HepG2 (cell line): ENCODE data around the gene DHX16. TPM values are rescaled to one million over a fixed set of nuclear protein-coding genes. Genes with fewer than 3 reads are reported as not detected.
A peak's percentile ranks its signal among the peaks of the same experiment; 100 is the strongest.

Source experiments
- ATF7-NPFF ChIP-seq: sonication (generic); formaldehyde crosslinking; IDR thresholded peaks from 2 replicates; pipeline ENCODE4 v1.8.1; 2023; ENCODE audit warnings: mild to moderate bottlenecking, low read depth, missing genetic modification reagents, moderate library complexity
- CREM ChIP-seq, 2 experiments: sonication (generic) in 1 of 2; formaldehyde crosslinking in 1 of 2; IDR thresholded peaks; 2 replicates each; pipeline versions ENCODE4 v1.4.0 to v1.6.1; 2016 to 2020; ENCODE audit warnings: antibody characterized with exemption in 1 of 2, mild to moderate bottlenecking in 1 of 2, missing genetic modification reagents in 1 of 2
- ESRRA ChIP-seq: sonication (generic); formaldehyde crosslinking; IDR thresholded peaks from 2 replicates; pipeline ENCODE4 v1.5.1; 2020; ENCODE audit warnings: mild to moderate bottlenecking, low read depth, missing genetic modification reagents
- HNRNPLL ChIP-seq: fragments of 200-400 bp; formaldehyde crosslinking; IDR thresholded peaks from 2 replicates; pipeline ENCODE4 v1.6.1; 2017; ENCODE audit warnings: mild to moderate bottlenecking, low read depth, low read length; ENCODE audit not compliant: poor library complexity, severe bottlenecking
- HOXA3 ChIP-seq: sonication (generic); formaldehyde crosslinking; IDR thresholded peaks from 2 replicates; pipeline ENCODE4 v1.5.0; 2020; ENCODE audit warnings: missing genetic modification reagents
- MAF1 ChIP-seq: sonication (generic); formaldehyde crosslinking; IDR thresholded peaks from 2 replicates; pipeline ENCODE4 v1.5.0; 2020; ENCODE audit warnings: missing genetic modification reagents, borderline replicate concordance
- NCOA1 ChIP-seq: sonication (generic); formaldehyde crosslinking; IDR thresholded peaks from 2 replicates; pipeline ENCODE4 v1.9.0; 2021; ENCODE audit warnings: missing genetic modification reagents
- NCOA5 ChIP-seq: sonication (generic); formaldehyde crosslinking; IDR thresholded peaks from 2 replicates; pipeline ENCODE4 v1.4.0; 2020; ENCODE audit warnings: missing genetic modification reagents
- RXRA ChIP-seq: sonication (generic); formaldehyde crosslinking; IDR thresholded peaks from 2 replicates; pipeline ENCODE4 v1.5.1; 2020; ENCODE audit warnings: missing genetic modification reagents
- ZBTB43 ChIP-seq: sonication (generic); formaldehyde crosslinking; conservative IDR thresholded peaks from 2 replicates; pipeline ENCODE4 v1.4.0; 2020; ENCODE audit warnings: missing genetic modification reagents
- ZNF180 ChIP-seq: sonication (generic); formaldehyde crosslinking; IDR thresholded peaks from 2 replicates; pipeline ENCODE4 v1.4.0; 2020; ENCODE audit warnings: low read depth, missing genetic modification reagents, borderline replicate concordance
- ZNF296 ChIP-seq: sonication (generic); formaldehyde crosslinking; conservative IDR thresholded peaks from 2 replicates; pipeline ENCODE4 v1.5.0; 2020; ENCODE audit warnings: mild to moderate bottlenecking, missing genetic modification reagents
- ZNF318 ChIP-seq: sonication (generic); formaldehyde crosslinking; IDR thresholded peaks from 2 replicates; pipeline ENCODE4 v1.4.0; 2020; ENCODE audit warnings: mild to moderate bottlenecking, missing genetic modification reagents
- ZNF549 ChIP-seq: sonication (generic); formaldehyde crosslinking; IDR thresholded peaks from 2 replicates; pipeline ENCODE4 v1.5.0; 2020; ENCODE audit warnings: missing genetic modification reagents
- ZNF564 ChIP-seq: sonication (generic); formaldehyde crosslinking; IDR thresholded peaks from 2 replicates; pipeline ENCODE4 v1.8.1; 2023; ENCODE audit warnings: mild to moderate bottlenecking, missing genetic modification reagents
- ZSCAN20 ChIP-seq: sonication (generic); formaldehyde crosslinking; IDR thresholded peaks from 2 replicates; pipeline ENCODE4 v1.4.0; 2020; ENCODE audit warnings: missing genetic modification reagents, mild to moderate bottlenecking, borderline replicate concordance
- polyA plus RNA-seq, 8 experiments: library from polyadenylated mRNA; depleted of rRNA in 3 of 8; stranded (reverse) in 7 of 8; unstranded in 1 of 8; fragments of >200 nt; fragmentation: Illumina TruSeq in 4 of 8; extraction: Trizol in 4 of 8; gene quantifications; 2 replicates each; pipeline versions ENCODE4 v1.2.1 to v1.2.3, GENCODE V29; 2011 to 2016; ENCODE audit warnings: low read depth in 4 of 8, missing spikeins in 1 of 8, mixed read lengths in 1 of 8; ENCODE audit not compliant: insufficient read depth in 1 of 8
- total RNA-seq, 5 experiments: library from RNA; depleted of rRNA; stranded (reverse); fragments of >200 nt; fragmentation: Illumina TruSeq; extraction: Trizol; gene quantifications; 2 replicates each; pipeline ENCODE4 v1.2.3, GENCODE V29; 2016; ENCODE audit warnings: low read depth in 1 of 5
- TF ChIP-seq, protein P1 (sequence below): sonication (generic); formaldehyde crosslinking; IDR thresholded peaks from 2 replicates; pipeline ENCODE4 v1.5.1; 2020; ENCODE audit warnings: mild to moderate bottlenecking, moderate library complexity, missing genetic modification reagents

DHX16 gene
- total and polyA plus RNA-seq, 2 of the 13 experiments (the other 11 are each of a cell fraction or from before 2014, with no cell fraction given): 57.0 to 58.5 TPM

GRCh38 chr6:30672445-30673253 lies at the start of gene DHX16 (continued):
- TF ChIP-seq ZNF564 (CRISPR knock-in tag) (0 out of 2 replicates have a peak, but pooled peaks have one; percentile 61), MAF1 (CRISPR knock-in tag) (peak; percentile 49; the same call in 1 of the 2 replicates), ESRRA (CRISPR knock-in tag) (no peak), ZBTB43 (no peak), NCOA1 (no peak), ZNF296 (CRISPR knock-in tag) (peak; percentile 45), ZSCAN20 (no peak), HOXA3 (CRISPR knock-in tag) (peak; percentile 75), ZNF180 (CRISPR knock-in tag) (no peak), HNRNPLL (peak; percentile 50), ATF7-NPFF (peak; percentile 56; the same call in 1 of the 2 replicates), ZNF549 (CRISPR knock-in tag) (no peak), RXRA (CRISPR knock-in tag) (peak; percentile 77), NCOA5 (no peak), ZNF318 (no peak), CREM (IDR thresholded peaks at IDR 0.05) (peak; percentile 63; the same call in 1 of the 2 replicates), CREM (CRISPR knock-in tag; IDR thresholded peaks at IDR 0.05) (no peak)
- TF ChIP-seq, protein P1, sequence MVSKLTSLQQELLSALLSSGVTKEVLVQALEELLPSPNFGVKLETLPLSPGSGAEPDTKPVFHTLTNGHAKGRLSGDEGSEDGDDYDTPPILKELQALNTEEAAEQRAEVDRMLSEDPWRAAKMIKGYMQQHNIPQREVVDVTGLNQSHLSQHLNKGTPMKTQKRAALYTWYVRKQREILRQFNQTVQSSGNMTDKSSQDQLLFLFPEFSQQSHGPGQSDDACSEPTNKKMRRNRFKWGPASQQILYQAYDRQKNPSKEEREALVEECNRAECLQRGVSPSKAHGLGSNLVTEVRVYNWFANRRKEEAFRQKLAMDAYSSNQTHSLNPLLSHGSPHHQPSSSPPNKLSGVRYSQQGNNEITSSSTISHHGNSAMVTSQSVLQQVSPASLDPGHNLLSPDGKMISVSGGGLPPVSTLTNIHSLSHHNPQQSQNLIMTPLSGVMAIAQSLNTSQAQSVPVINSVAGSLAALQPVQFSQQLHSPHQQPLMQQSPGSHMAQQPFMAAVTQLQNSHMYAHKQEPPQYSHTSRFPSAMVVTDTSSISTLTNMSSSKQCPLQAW: peak; percentile 85
